HG03095 (cell line): ENCODE results near the gene CCDC61.

Source experiments
- ATAC-seq: cut with Tn5 transposase; IDR thresholded peaks from one replicate; pipeline ENCODE4 v1.9.1; 2021; ENCODE audit warnings: moderate library complexity; ENCODE audit not compliant: unreplicated experiment

CCDC61 gene, protein sequence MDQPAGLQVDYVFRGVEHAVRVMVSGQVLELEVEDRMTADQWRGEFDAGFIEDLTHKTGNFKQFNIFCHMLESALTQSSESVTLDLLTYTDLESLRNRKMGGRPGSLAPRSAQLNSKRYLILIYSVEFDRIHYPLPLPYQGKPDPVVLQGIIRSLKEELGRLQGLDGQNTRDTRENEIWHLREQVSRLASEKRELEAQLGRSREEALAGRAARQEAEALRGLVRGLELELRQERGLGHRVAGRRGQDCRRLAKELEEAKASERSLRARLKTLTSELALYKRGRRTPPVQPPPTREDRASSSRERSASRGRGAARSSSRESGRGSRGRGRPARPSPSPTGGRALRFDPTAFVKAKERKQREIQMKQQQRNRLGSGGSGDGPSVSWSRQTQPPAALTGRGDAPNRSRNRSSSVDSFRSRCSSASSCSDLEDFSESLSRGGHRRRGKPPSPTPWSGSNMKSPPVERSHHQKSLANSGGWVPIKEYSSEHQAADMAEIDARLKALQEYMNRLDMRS

DNA sequence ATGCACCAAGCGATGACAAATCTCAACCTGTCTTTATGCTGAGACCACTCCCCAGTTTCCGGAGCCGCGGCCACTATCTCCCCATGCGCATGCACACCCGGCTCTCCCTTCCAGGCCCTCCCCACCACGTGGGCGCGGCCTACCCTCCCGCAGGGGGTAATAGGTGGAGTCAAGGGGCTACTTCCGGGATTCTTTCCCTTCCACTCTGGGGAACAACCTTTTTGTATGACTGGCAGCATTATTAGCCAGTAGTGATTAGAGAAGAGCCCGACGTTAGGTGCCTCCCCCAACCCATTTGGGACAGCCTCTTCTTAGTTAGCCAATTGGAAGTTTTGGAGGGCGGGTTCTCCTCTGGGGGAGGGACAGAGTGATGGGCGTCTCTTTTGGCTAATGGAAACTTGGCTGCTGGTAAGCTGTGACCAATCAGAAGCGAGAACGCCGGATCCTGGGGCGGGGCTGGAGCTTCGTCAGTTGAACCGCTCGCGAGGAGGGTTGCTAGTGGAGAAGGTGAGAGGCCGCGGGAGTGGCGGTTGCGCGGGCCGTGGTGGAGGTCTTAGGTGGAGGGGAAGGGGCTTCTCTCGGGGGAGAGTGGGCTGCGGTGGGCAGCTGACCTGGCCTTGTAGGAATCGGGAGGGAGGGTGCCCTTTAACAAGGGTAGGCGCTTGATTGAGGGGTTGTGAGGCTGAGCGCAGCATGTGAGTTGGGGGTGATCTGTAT, at the start of gene CCDC61:
Gene CCDC61 (plus strand): TSS at position 470 of the 717 bp plus-strand sequence. CDS start 7,552 bp downstream, outside the sequence.
- peak; percentile 90 for ATAC-seq

DNA sequence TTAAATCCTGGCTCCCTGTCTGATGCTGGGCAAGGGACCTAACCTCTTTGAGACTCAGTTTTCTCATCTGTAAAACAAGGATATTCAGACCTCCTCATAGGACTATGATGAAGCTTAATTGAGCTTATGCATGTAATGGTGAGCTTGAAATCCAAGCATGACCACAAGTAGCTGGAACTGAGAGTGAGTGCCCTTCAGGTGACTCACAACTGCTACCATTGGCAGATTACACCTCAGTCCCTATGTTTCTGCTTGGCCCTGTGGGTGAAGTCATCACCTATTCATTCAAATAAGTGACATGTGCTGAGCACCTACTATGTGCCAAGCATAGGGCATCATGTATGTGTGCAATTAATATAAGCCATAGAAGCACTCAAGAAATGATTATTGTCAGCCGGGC, 47.3 kb upstream of the CCDC61 start:
- ATAC-seq = no peak

DNA sequence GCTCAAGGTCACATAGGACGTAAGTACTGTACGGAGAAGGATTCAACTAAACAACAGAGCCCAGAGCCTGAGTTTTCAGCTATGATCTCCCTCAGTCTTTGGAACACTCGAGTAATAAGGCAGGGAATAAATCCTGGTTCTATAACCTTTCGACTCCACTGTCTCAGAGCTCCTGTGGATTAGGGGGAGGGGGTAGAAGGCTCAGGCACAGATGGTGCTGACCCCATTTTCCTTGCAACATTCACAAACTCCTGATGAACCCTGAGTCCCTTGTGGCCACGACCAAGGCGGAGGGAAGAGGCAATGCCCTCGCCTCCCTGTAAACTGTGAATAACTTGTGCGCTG, 43.0 kb upstream of the CCDC61 start:
- ATAC-seq = no peak

DNA sequence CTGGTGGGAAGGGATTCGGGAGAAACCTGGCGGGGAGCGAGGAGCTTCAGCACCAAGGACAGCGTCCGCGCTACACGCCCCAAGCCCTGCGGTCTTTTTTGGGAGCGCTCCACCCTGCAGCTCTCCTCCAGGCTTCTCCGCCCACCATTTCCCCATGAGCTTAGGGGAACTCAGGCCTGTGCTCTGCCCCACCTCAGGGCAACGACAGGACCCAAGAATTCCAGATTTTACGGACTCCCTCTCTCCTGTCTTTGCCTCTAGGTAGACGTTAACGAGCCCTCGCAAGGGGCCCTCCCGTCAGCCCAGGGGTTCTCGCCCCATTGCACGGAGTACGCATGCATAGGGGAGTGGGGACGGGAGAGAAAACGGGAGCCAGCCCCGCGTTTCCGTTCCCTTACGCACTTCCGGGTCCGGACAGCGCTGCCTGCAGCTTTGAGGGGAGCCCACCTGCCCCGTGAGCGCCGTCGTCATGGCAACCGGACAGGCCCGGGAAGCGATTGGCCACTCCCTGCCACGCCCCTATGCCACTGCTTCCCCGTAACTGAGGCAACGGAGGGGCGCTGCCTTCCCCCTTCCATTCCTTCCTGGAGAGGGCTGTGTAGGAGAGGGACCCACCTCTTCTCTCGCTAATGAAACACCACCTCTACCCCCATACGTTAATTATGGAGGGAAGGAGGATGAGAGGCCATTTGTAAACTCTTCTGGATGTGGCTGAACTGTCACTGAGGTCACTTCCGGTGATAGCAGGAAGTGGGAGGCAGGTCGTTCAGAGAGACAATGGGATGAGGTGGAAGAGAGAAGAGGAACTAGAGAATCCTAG, 42.4 kb upstream of the CCDC61 start:
- no peak for ATAC-seq

DNA sequence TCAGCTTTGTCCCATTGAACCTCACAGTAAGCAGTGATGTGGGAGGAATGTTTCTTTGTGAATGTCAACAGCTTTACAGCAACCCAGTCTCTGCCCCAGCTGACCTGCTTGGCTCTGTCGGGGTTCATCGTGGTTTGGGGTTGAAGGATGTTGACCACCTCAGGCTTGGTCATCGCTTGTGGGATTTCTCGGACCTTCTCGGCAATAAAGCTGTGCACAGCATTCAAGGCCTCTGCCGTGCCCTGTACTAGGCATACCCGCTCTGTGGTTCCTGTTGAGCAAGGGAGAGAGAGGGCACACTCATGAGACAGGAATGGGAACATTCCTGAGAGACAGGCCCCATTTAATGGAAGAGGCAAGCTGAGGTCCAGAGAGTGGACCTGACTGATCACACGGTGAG, 41.6 kb upstream of the CCDC61 start:
- ATAC-seq = no peak

DNA sequence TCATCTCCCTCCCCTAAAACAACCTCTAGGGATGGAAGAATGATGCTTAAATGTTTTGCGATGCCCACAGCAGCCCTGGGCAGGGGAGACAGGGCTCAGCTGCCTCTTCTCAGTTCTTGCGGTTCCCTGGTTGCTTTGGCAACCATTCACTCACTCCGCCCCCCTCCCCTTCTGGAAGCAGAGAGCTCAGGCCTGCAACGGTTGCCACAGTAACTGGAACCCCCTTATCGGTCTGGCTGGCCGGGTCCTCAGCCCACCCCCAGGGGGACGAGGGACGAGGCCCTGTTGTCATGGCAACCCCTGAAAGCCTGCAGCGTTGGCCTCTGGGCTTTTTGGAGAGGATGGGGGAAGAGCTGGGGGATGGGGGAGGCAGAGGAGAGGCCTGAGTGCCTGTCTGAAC, 41.1 kb upstream of the CCDC61 start:
- ATAC-seq = no peak

DNA sequence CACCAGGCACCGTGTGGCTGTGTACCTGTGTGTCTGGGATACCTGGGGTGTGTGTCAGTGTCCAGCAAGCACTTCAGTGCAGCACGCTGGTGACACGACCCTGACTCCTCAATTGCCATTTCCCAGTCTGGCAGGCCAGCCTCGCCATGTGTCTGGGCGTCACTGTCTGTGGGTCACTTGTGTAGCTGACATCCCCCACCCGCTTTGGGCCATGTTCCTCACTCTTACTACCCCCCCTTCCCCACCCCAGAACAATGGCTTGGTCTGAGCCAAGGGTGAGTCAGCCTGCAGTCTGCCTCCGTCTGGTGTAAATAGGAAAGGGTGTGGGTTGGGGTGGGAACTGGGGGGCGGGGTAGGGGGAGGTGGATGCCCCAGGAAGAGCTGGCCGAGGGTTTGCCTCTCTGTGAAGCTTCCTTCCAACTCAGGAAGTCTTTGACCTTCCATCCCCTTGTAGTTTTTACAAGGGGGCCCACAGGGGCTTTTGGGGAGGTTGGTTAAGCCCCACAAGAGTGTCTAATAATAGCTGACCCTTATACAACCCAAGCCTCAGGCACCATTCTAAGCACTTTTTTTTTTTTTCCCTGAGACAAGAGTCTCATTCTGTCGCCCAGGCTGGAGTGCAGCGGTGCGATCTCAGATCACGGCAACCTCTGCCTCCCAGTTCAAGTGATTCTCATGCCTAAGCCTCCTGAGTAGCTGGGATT, 39.2 kb upstream of the CCDC61 start:
- no peak for ATAC-seq

DNA sequence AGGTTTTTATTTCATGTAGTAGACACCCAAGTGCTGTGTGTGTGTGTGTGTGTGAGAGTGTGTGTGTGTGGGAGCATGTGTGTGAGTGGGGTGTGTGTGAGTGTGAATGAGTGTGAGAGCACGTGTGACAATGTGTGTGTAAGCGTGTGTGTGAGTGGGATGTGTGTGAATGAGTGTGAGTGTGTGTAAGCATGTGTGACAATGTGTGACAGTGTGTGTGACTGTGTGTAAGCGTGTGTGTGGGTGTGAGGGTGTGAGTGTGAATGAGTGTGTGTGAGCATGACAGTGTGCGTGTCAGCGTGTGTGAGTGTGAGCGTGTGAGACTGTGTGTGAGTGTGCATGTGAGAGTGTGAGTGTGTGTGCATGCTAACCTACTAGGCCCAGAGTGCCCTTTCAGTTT, 36.9 kb upstream of the CCDC61 start:
- ATAC-seq = no peak

DNA sequence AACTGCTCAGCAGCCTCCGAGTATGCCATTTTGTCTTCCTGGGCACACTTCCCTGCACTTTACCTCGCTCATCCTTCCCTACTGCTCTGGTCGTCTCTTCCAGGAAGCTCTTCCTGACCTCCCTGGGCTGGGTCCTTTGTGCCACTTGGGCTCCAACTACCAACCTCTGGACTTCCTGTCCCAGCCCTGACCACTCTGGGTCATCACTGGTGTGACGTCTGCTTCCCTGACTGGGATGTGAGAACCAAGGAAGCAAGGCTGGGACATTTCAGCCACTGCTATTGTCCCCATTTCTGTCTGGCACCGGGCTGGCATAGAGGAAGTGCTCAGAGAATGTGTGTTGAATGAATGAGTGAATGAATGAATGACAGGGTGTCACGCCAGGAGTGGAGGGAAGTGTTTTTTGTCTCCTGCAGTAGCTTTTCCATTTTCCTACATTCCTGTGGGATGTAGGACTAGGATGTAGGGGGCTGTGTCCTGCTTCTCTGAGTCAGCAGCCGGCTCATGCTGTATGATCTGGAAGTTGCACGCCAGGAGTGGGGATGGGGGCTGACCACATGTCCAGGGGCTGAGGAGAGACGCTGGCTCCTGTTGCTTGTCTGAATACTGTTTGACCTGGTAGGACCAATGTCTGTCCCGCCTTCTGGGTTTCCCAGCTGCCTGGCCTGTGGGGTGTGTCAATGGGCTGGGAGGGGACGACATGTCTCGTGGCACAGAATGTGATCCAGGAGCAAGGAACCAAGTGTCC, 36.3 kb upstream of the CCDC61 start:
- no peak for ATAC-seq

DNA sequence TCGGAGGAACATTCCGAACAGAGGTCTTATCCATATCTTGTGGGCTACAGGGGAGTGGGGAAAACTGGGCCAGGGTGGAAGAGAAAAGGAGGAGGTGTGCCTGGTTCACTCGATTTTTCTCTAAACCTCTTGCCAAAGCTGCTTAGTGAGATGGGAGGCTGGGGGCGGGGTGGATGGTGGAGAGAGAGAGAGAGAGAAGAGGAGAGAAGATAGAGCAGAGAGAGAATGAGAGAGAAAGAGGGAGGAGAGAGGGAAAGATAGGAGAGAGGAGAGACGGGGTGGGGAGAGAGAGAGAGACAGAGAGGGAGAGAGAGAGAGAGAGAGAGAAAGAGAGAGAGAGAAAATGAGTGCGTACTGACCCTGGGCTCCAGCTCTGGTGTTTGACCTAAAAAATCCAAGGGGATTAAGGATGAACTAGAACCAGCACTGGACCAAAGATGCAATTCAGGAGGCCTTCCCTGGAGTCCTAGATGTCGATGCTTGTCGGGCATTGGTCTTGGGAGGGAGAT, 35.7 kb upstream of the CCDC61 start:
- no peak for ATAC-seq

DNA sequence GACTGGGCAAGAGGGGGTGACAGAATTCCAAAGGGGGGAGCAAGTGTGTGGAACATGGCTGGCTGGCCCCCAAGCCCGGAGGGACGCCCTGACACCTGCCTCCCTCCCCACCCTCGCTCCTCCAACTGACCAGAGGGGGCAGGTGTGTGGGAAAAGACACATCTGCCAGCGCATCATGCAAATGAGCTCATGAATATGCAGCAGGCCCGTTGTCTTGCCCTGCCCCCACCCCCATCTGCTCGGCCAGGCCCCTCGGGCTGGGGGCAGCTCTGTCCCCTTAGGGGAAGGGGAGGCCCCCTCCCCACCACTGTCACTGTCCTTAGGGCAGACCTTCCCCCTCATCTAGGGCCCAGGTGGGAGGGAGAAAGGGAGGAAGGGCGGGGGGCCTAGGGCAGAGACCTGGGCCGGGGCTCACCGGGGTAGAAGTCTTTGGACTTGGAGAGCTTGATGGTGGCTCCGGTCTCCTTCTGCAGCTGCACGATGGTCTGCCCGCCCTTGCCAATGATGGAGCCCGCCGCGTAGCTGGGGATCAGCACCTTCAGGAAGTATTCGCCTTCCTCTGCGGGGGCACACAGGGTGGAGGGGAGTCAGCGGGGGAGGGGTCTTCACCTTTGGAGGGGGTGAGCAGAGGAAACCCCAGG, 34.6 kb upstream of the CCDC61 start:
- no peak for ATAC-seq

DNA sequence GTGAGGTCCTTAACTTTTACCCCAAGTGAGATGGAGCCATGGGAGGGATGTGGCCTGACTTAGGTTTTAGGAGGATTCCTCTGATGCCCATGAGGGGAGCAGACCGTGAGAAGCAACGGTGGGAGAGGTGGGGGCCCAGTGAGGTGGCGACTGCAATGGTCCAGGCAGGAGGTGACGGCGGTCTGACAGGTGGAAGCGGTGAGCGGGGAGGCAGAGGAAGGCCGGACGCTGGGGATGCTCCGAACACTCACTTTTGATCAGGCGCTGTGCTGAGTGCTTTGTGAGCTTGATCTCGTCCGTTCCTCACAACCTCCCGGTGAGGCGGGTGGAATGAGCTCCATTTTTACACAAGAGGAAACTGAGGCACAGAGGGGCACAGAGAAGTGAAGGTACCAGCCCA, 33.2 kb upstream of the CCDC61 start:
- no peak for ATAC-seq

DNA sequence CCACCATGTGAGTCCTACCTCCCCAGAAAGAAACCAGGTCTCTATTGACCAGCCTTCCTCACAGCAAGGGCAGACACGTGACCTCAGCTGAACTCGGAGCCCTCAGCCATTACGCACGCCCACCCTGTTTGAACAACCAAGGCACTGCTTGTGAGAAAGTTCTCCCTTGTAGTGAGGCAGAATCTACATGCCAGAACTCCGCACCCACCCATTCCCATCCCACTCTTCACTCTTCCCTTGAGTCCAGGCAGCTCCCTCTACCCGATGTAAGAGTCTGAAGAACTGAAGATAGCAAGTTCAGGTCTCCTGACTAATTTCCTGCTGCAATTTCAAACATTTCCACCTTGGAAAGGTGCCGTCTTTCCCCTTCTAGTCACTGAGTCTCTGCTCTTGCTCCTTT, 28.0 kb upstream of the CCDC61 start:
- ATAC-seq = no peak

DNA sequence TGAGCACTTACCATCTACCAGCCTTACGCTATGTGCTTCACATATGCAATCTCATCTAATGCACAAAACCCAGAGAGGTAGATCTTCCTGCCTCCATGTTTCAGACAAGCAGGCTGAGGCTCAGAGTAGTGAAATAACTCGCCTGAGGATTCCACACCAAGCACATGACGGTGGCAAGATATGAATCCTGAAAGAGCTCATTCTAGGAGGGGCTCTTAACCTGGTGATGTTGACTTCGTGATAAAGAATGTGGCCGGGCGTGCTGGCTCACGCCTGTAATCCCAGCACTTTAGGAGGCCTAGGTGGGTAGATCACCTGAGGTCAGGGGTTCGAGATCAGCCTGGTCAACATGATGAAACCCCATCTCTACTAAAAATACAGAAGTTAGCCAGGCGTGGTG, 26.6 kb upstream of the CCDC61 start:
- ATAC-seq = no peak

DNA sequence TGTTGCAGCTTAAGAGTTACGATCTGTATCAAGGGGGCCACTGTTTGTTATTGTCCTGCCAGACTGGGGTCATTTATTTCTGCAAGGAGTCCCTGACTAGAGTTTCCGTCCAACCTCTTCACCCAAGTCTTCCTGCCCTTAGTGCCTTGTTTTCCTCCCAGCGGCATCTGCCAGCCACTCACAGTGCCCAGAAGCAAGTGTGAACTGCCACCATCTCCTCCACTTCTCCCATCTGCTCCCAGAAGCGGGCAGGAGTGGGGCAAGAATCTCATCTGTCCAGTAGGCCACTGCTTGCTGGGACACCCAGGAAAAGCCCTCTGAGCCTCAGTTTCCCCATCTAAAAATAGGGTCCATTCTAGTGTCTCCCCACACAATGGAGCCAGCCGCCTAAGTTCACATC, 25.6 kb upstream of the CCDC61 start:
- no peak for ATAC-seq

DNA sequence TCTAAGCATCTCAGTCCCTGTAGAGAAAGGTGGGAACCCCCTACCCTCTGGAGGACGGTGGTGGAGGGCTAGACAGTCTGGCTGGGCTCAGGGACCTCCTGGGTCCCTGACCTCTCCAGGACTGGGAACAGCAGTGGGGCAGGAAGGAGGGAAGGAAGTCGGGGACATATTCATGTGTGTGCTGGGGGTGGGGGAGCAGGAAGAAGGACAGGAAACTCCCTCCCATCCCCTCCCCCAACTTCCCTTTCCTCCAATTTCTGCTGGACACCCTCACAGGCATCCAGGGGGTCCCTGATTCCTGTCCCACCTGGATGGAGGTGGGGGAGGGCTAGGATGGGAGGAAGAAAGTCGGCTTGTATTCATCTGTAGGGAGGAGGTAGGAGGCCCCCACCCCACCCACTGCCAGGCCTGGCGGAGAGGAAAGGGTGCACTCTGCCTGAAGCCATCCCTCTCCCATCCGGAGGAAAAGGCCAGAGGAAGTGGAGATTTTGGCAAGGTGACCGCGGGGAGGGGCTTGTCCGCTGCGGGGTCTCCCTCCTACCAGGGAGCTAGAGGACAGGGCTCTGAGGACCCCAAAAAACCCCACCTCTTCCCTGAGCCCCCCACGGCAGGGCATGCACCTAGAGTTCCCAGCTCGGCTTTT, 23.9 kb upstream of the CCDC61 start:
- ATAC-seq = no peak

DNA sequence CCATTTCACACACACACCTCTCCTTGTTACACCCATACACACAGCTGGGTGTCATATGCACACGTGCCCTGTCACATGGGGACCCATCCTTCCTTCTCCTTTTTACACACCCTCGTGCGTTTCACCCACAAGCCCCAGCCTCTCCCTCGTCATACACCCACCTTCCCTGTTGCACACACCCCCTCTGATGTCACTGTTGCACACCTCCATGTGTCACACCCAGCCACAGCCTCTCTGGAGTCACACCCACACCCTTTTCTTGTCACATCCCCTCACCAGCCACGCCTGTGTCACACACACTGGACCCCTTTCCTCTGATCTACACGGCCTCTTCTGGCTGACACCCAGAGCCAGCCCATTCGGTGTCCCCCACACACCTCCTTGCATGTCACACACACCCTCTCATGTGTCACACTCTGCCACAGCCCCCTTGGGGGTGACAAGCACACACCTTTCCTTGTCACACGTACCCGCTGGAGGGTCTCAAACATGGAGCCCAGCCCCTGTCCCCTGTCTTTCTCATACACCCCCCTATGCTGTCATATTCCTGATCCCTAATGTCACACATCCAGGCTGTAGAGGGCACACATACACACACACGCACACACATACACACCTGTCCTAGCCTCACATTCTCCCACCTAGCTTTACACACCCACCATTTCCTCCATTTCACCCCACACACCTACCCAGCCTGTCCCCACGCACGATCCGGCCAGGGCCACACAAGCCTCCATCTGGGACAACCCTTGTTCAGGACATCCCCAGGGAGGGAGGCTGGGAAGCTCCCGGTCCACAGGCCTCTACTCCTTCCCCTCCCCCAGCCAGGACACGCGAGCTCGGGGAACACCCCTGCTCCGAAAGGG, 23.0 kb upstream of the CCDC61 start:
- no peak for ATAC-seq

DNA sequence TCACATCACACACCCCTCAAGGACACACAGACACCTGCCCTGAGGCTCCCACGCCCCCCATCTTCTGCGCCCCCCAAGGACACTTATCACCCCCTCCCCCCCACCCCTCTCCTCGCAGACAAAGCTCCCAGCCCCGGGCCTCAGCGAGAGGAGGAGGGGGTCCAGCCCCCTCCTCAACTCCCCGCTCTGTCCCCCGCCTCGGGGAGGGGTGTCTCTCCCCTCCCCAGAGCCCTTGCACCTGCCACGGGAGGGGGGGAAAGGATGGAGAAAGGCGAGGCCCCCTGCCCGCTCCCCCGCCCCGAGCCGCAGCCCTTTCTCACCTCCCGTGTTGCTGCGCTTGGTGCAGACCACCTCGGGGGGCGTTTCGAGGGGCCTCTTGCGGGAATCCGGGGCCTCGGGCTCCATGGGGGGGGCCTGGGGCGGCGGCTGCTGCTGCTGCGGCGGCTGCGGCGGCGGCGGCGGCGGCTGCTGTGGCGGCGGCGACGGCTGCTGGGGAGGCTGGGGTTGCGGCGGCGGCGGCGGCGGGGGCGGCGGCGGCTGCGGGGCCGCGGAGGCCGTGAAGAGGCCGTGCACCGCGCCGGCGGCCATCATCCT, 22.2 kb upstream of the CCDC61 start:
- ATAC-seq = no peak
